Stimulated activated CD8-positive, alpha-beta memory T cell treated with anti-CD3 and anti-CD28 coated beads, Interleukin-2, amount 100 ng/mL, for 1 hour (primary cell): ENCODE results near the gene CLINT1.

Experiments
- DNase-seq, 2 donors: peaks; one replicate each; pipeline ENCODE4 v3.0.0-alpha.2; 2020; ENCODE audit warnings: low read depth in 2 of 2

Gene CLINT1

DNA sequence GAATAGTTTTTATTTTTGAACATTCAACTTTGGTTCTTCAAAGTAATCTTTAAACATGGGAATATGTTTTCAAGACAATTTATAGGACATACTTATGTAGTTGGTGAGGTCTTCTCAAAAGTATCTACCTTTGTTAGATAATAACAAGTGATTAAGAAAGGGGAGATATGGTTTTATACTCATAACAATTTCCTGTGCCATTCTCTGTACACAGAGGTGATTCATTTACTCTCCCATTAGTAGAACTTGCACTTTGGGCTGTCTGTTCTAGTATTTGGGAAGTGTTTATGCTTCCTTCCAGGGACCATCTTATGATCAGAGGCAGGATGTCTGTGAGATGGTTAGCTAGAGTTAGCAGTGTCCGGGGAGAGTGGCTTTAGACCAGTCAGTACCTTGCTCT, 100.2 kb downstream of the CLINT1 start:
- no peak for DNase-seq

DNA sequence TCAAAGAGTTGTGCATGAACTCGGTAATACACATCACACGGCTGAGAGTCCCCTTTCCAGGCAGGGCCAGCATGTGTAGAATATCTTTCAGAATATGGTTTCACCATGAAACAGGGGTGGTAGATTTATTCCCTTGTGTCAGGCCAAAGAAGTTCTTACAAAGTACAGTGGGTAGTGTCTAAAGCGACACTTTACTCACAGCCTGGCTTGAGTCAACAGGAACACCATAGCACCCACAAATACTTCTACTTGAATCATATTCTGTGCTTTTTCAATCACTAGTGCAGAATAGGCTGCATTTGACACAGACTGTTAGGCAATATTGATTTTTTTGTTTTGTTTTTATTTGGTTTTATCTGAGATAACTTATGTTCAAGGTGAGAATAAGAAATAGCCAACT, 102.8 kb downstream of the CLINT1 start:
- DNase-seq, result no peak

- DNase-seq, result no peak
Measured at GRCh38 chr5:157750320-157750719, 108.6 kb downstream of the CLINT1 start.

DNA sequence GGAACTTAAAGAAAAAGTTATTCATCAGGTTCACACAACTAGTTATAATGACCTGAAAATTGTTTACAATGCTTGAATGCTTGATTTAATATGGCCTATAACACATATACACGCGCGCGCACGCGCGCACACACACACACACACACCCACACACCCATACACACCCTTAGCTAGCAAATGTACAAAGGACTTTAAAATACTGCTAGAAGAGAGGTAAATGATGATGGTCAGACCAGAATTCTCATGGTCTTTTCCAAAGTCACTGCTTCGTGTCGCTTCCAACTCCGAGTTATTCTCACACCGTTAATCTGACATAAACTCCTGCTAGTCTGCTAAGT, 109.5 kb downstream of the CLINT1 start:
- DNase-seq, result no peak

GRCh38 chr5:157748760-157749461, 110.0 kb downstream of the CLINT1 start:
- no peak for DNase-seq

DNA sequence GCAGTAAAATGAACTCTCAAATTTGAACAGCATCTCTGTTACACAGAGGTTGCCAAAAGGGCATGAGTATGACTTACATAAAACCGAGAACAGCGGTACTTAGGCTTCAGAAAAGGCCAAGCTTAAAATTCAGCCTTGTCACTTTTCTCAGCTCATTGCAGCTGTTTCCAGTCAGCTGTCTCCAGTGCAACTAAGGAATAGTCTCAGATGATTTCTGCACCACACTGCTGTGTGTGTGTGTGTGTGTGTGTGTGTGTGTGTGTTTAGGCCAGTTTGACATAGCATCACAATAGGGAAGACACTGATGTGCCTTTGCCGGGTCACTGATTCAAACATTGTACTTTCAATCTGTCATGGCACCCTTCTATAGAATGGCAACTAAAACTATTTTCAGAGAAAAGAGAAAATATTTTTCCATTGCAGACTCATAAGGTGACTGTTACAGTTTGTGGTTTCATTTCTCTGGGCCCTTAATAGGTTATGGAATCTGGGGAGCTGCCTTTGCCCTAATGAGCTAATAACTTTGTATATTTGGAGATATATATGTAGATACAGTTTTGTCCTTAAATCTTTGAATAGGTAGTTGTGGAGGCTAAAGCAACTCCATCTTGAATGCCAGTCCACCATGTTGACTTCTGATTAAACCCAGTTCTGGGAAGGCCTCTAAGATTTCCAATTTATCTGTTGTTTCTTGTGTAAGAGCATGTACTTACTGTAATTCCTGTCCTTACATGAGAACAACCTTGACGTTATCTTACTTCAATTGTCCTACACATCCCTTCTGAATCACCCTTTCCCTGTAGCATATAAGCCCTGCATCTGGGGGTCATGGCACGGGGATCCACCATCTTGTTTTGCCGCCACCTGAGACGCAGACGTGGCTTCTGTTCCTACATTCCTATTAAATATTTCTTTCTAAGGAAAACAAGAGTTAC, 110.9 kb downstream of the CLINT1 start:
- DNase-seq, result no peak

- no peak for DNase-seq
Measured at GRCh38 chr5:157747173-157747740, 111.7 kb downstream of the CLINT1 start.

DNA sequence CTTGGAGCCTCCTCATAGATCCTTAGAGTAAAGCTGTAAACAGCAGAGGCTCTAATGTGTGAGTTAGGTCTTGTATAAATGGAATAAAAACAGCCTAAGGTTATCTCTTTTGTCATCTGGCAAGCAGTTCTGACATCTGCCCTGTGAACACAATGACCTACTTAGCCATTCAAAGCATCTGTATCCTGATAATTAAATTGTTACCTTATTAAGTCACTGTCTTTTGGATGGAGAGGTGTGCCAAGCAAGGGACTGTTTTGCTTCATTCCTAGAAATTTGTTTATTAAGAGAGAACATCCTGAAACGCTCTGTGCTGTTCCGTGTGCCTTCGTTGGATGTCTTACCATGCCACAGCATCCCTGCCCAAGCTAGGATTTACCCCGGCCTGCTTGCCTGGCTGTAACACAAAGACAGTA, 113.9 kb downstream of the CLINT1 start:
- DNase-seq, result no peak

GRCh38 chr5:157744051-157745011, 114.6 kb downstream of the CLINT1 start:
- DNase-seq, result no peak

DNA sequence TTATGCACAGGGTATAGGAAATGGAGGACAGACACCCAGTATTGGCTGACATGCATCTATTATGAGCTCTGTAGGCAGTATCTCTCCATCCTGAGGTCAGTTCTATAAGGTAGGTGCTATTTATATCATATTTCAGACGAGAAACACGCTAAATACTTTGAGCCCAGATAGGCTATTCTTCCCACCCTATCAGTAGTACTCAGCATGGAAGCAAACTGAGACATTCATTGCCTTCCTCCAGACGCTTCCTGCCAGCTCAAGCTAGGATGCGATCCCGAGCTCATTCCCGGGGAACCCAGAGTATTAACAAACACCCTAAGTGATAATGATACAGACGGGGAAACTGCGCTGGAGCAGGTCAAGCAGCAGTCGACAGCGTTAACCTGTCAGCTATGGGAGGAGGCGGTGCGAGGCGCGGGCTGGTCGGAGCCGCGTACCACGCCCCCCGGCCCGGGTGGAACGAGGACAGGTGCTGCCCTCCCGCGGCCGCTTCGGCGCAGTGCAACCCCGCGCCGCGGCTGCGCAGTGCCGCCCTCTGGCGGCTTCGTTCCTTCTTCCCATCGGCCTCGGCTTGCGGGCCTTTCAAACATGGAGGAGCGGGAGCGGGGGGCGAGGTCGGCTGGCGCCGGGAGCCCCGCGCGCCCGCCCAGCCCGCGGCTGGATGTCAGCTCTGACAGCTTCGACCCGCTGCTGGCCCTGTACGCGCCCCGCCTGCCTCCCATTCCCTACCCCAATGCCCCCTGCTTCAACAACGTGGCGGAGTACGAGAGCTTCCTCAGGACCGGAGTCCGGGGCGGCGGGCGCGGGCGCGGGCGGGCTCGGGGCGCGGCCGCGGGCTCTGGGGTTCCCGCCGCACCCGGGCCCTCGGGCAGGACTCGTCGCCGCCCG, 115.5 kb downstream of the CLINT1 start, which contains the start of gene LSM11:
LSM11 (plus strand) TSS at position 550 of the 888 bp plus-strand sequence; CDS start at position 589, 39 bp downstream.
- peak; percentile 81 to 85 for DNase-seq

GRCh38 chr5:157741131-157741530, 117.8 kb downstream of the CLINT1 start:
- DNase-seq, result no peak

DNA sequence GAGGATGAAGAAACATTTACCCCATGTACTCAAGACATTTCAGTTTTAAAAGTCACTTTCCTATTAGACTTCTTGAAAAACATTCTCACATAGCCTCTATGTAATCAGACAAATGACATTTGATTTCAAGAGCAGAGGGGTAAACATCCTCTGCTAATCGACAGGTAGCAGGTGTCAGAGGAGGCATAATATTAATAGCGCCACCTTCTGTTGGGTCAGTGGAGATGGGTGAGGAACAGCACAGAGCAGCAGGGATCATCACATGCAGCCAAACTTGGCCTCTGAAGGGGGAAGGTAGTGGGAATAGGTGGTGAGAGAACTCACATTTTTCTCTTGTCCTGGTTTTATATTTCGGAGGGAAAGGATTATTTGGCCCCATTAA, 118.7 kb downstream of the CLINT1 start:
- DNase-seq, result no peak

GRCh38 chr5:157739388-157740228, 119.3 kb downstream of the CLINT1 start:
- no peak for DNase-seq

- DNase-seq, result no peak
Measured at GRCh38 chr5:157735991-157736390, 123.0 kb downstream of the CLINT1 start.
